Liver (tissue), 9 donors: ENCODE measurements around the gene WDR44. TPM values are rescaled to one million over a fixed set of nuclear protein-coding genes. Genes with fewer than 3 reads are reported as not detected.

Experiments
- DNase-seq: peaks from one replicate; pipeline ENCODE4 v3.0.0-alpha.2; 2017; ENCODE audit warnings: low spot score
- H3K27ac ChIP-seq, 2 donors: one replicate each; pipeline ENCODE4 v1.7.0; 2013; ENCODE audit warnings: inconsistent platforms in 2 of 2, low read length in 2 of 2, control low read depth in 1 of 2, low read depth in 1 of 2, mild to moderate bottlenecking in 1 of 2
- H3K27me3 ChIP-seq, 4 donors: one replicate each; pipeline versions ENCODE4 v1.6.1 to v1.7.0; 2013; ENCODE audit warnings: low read length in 3 of 4, inconsistent platforms in 1 of 4, mild to moderate bottlenecking in 1 of 4, moderate library complexity in 1 of 4; ENCODE audit not compliant: control insufficient read depth in 4 of 4, insufficient read depth in 4 of 4
- H3K36me3 ChIP-seq, 4 donors: one replicate each; pipeline versions ENCODE4 v1.6.1 to v1.7.0; 2013; ENCODE audit warnings: low read length in 3 of 4, mild to moderate bottlenecking in 3 of 4, low read depth in 1 of 4, moderate library complexity in 1 of 4; ENCODE audit not compliant: control insufficient read depth in 4 of 4, insufficient read depth in 3 of 4
- H3K4me1 ChIP-seq, 4 donors: one replicate each; pipeline versions ENCODE4 v1.6.1 to v1.7.0; 2013; ENCODE audit warnings: low read length in 3 of 4, mild to moderate bottlenecking in 3 of 4, moderate library complexity in 1 of 4; ENCODE audit not compliant: control insufficient read depth in 4 of 4, insufficient read depth in 4 of 4
- H3K4me3 ChIP-seq, 3 donors: one replicate each; pipeline versions ENCODE4 v1.6.1 to v1.7.0; 2013; ENCODE audit warnings: low read length in 3 of 3, control low read depth in 1 of 3, low read depth in 1 of 3, mild to moderate bottlenecking in 1 of 3
- H3K9ac ChIP-seq, 2 donors: one replicate each; pipeline ENCODE4 v1.7.0; 2013; ENCODE audit warnings: low read length in 2 of 2, mild to moderate bottlenecking in 2 of 2, moderate library complexity in 2 of 2, control low read depth in 1 of 2, low read depth in 1 of 2
- H3K9me3 ChIP-seq, 4 donors: one replicate each; pipeline versions ENCODE4 v1.6.1 to v1.7.0; 2013; ENCODE audit warnings: low read length in 3 of 4; ENCODE audit not compliant: control insufficient read depth in 4 of 4
- EGR1 ChIP-seq, 2 donors: IDR thresholded peaks; 2 replicates each; pipeline ENCODE4 v1.6.1; 2016 to 2018; ENCODE audit warnings: antibody characterized with exemption in 2 of 2, low read depth in 2 of 2
- FOXA1 ChIP-seq: IDR thresholded peaks from 2 replicates; pipeline ENCODE4 v1.6.1; 2016; ENCODE audit warnings: antibody characterized with exemption
- FOXA2 ChIP-seq: IDR thresholded peaks from 2 replicates; pipeline ENCODE4 v1.6.1; 2016; ENCODE audit warnings: antibody characterized with exemption
- GABPA ChIP-seq, 2 donors: IDR thresholded peaks in 1 of 2; conservative IDR thresholded peaks in 1 of 2; 2 replicates each; pipeline ENCODE4 v1.6.1; 2016; ENCODE audit warnings: antibody characterized with exemption in 2 of 2, mild to moderate bottlenecking in 1 of 2, moderate library complexity in 1 of 2
- HNF4A ChIP-seq, 2 donors: conservative IDR thresholded peaks; 2 replicates each; pipeline ENCODE4 v1.6.1; 2016; ENCODE audit warnings: antibody characterized with exemption in 2 of 2, mild to moderate bottlenecking in 2 of 2
- HNF4G ChIP-seq: IDR thresholded peaks from 2 replicates; pipeline ENCODE4 v1.6.1; 2016; ENCODE audit warnings: antibody characterized with exemption
- JUND ChIP-seq, 2 donors: IDR thresholded peaks; 2 replicates each; pipeline ENCODE4 v1.6.1; 2016; ENCODE audit warnings: antibody characterized with exemption in 2 of 2
- NR2F2 ChIP-seq: IDR thresholded peaks from 2 replicates; pipeline ENCODE4 v1.6.1; 2016; ENCODE audit warnings: antibody characterized with exemption
- RAD21 ChIP-seq, 2 donors: IDR thresholded peaks; 2 replicates each; pipeline ENCODE4 v1.6.1; 2016; ENCODE audit warnings: antibody characterized with exemption in 2 of 2, mild to moderate bottlenecking in 2 of 2
- RXRA ChIP-seq, 2 donors: IDR thresholded peaks; 2 replicates each; pipeline ENCODE4 v1.6.1; 2017 to 2018; ENCODE audit warnings: antibody characterized with exemption in 2 of 2, mild to moderate bottlenecking in 1 of 2
- SP1 ChIP-seq: IDR thresholded peaks from 2 replicates; pipeline ENCODE4 v1.6.1; 2018; ENCODE audit warnings: antibody characterized with exemption, mild to moderate bottlenecking
- TAF1 ChIP-seq: conservative IDR thresholded peaks from 2 replicates; pipeline ENCODE4 v1.6.1; 2016; ENCODE audit warnings: antibody characterized with exemption, mild to moderate bottlenecking
- YY1 ChIP-seq: IDR thresholded peaks from 2 replicates; pipeline ENCODE4 v1.6.1; 2016; ENCODE audit warnings: antibody characterized with exemption, mild to moderate bottlenecking
- WGBS: extraction: QIAGEN DNeasy Blood & Tissue Kit; methylation state at CpG from one replicate; pipeline ENCODE4 v1.1.7; 2013; 5-methylcytosine and 5-hydroxymethylcytosine counted together
- polyA plus RNA-seq, 2 donors: library from polyadenylated mRNA; stranded (reverse) in 1 of 2; unstranded in 1 of 2; fragments of 200-250 nt in 1 of 2; fragments of >200 nt in 1 of 2; fragmentation: Nextera tagmentation in 1 of 2; extraction: Ambion mirVana in 1 of 2; gene quantifications; one replicate each; pipeline versions ENCODE4 v1.2.1 to v1.2.3, GENCODE V29; 2013 to 2015
- total RNA-seq, 2 donors: library from RNA; depleted of rRNA; stranded (reverse); fragments of >200 nt; gene quantifications; one replicate each; pipeline ENCODE4 v1.2.3, GENCODE V29; 2014
- TF ChIP-seq, protein P1 (sequence below): IDR thresholded peaks from 2 replicates; pipeline ENCODE4 v1.6.1; 2016; ENCODE audit warnings: antibody characterized with exemption, mild to moderate bottlenecking
- TF ChIP-seq, protein P2 (sequence below): IDR thresholded peaks from 2 replicates; pipeline ENCODE4 v1.6.1; 2016; ENCODE audit warnings: antibody characterized with exemption
- TF ChIP-seq, protein P3 (sequence below): IDR thresholded peaks from 2 replicates; pipeline ENCODE4 v1.6.1; 2016; ENCODE audit warnings: antibody characterized with exemption
- TF ChIP-seq, protein P4 (sequence below): fragments of 150-350 bp; IDR thresholded peaks from 2 replicates; pipeline ENCODE4 v1.5.1; 2017; ENCODE audit warnings: improper control_type of control experiment, low read depth, low read length; ENCODE audit not compliant: missing input control
- TF ChIP-seq, protein P5 (sequence below): IDR thresholded peaks from 2 replicates; pipeline ENCODE4 v1.6.1; 2016; ENCODE audit warnings: antibody characterized with exemption
- donor health status: healthy.
- donor health status: healthy.
- donor health status: healthy.
- donor health status: healthy.
- donor health status: healthy.

The WDR44 gene
- total and polyA plus RNA-seq, 4 donors, result 3.9 to 7.5 (median 5.5) TPM

GRCh38 chrX:118353081-118353850, 7.4 kb downstream of the WDR44 start:
- TF ChIP-seq RXRA (IDR thresholded peaks at IDR 0.05) (no peak), HNF4A (conservative IDR thresholded peaks at IDR 0.05) (no peak), FOXA2 (no peak), SP1 (no peak), RAD21 (IDR thresholded peaks at IDR 0.05) (no peak), JUND (IDR thresholded peaks at IDR 0.05) (no peak), EGR1 (IDR thresholded peaks at IDR 0.05; ENCODE audit: low read depth in 2 of 2) (no peak), NR2F2 (no peak), GABPA (IDR thresholded peaks at IDR 0.05 in 1 of 2, conservative IDR thresholded peaks at IDR 0.05 in 1 of 2) (no peak), TAF1 (no peak), HNF4G (no peak), FOXA1 (no peak), YY1 (no peak)
- TF ChIP-seq, protein P1, sequence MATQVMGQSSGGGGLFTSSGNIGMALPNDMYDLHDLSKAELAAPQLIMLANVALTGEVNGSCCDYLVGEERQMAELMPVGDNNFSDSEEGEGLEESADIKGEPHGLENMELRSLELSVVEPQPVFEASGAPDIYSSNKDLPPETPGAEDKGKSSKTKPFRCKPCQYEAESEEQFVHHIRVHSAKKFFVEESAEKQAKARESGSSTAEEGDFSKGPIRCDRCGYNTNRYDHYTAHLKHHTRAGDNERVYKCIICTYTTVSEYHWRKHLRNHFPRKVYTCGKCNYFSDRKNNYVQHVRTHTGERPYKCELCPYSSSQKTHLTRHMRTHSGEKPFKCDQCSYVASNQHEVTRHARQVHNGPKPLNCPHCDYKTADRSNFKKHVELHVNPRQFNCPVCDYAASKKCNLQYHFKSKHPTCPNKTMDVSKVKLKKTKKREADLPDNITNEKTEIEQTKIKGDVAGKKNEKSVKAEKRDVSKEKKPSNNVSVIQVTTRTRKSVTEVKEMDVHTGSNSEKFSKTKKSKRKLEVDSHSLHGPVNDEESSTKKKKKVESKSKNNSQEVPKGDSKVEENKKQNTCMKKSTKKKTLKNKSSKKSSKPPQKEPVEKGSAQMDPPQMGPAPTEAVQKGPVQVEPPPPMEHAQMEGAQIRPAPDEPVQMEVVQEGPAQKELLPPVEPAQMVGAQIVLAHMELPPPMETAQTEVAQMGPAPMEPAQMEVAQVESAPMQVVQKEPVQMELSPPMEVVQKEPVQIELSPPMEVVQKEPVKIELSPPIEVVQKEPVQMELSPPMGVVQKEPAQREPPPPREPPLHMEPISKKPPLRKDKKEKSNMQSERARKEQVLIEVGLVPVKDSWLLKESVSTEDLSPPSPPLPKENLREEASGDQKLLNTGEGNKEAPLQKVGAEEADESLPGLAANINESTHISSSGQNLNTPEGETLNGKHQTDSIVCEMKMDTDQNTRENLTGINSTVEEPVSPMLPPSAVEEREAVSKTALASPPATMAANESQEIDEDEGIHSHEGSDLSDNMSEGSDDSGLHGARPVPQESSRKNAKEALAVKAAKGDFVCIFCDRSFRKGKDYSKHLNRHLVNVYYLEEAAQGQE, result no peak
- TF ChIP-seq, protein P2, sequence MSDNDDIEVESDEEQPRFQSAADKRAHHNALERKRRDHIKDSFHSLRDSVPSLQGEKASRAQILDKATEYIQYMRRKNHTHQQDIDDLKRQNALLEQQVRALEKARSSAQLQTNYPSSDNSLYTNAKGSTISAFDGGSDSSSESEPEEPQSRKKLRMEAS, result no peak
- TF ChIP-seq, protein P3, sequence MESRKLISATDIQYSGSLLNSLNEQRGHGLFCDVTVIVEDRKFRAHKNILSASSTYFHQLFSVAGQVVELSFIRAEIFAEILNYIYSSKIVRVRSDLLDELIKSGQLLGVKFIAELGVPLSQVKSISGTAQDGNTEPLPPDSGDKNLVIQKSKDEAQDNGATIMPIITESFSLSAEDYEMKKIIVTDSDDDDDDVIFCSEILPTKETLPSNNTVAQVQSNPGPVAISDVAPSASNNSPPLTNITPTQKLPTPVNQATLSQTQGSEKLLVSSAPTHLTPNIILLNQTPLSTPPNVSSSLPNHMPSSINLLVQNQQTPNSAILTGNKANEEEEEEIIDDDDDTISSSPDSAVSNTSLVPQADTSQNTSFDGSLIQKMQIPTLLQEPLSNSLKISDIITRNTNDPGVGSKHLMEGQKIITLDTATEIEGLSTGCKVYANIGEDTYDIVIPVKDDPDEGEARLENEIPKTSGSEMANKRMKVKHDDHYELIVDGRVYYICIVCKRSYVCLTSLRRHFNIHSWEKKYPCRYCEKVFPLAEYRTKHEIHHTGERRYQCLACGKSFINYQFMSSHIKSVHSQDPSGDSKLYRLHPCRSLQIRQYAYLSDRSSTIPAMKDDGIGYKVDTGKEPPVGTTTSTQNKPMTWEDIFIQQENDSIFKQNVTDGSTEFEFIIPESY, result no peak
- TF ChIP-seq, protein P4, sequence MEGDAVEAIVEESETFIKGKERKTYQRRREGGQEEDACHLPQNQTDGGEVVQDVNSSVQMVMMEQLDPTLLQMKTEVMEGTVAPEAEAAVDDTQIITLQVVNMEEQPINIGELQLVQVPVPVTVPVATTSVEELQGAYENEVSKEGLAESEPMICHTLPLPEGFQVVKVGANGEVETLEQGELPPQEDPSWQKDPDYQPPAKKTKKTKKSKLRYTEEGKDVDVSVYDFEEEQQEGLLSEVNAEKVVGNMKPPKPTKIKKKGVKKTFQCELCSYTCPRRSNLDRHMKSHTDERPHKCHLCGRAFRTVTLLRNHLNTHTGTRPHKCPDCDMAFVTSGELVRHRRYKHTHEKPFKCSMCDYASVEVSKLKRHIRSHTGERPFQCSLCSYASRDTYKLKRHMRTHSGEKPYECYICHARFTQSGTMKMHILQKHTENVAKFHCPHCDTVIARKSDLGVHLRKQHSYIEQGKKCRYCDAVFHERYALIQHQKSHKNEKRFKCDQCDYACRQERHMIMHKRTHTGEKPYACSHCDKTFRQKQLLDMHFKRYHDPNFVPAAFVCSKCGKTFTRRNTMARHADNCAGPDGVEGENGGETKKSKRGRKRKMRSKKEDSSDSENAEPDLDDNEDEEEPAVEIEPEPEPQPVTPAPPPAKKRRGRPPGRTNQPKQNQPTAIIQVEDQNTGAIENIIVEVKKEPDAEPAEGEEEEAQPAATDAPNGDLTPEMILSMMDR, result no peak
- TF ChIP-seq, protein P5, sequence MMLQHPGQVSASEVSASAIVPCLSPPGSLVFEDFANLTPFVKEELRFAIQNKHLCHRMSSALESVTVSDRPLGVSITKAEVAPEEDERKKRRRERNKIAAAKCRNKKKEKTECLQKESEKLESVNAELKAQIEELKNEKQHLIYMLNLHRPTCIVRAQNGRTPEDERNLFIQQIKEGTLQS, result no peak
- no peaks in the 10 kb centered on the region for H3K9me3 ChIP-seq
- H3K27me3 ChIP-seq, result no peaks in the 10 kb centered on the region
- no peaks in the 10 kb centered on the region for H3K36me3 ChIP-seq
- DNase-seq, result no peak
- H3K4me1 ChIP-seq, result peaks cover 4 to 15% (median 8%) of the 10 kb centered on the region in 4 donors
- no peak overlapping the region for H3K27ac ChIP-seq
- H3K9ac ChIP-seq, result no peak overlapping the region
- WGBS, result 80% methylated on average over 4 of the region's 4 CpGs
- no peak overlapping the region for H3K4me3 ChIP-seq
